ENCODE measurements around the gene PRKAG2.

Gene PRKAG2

DNA sequence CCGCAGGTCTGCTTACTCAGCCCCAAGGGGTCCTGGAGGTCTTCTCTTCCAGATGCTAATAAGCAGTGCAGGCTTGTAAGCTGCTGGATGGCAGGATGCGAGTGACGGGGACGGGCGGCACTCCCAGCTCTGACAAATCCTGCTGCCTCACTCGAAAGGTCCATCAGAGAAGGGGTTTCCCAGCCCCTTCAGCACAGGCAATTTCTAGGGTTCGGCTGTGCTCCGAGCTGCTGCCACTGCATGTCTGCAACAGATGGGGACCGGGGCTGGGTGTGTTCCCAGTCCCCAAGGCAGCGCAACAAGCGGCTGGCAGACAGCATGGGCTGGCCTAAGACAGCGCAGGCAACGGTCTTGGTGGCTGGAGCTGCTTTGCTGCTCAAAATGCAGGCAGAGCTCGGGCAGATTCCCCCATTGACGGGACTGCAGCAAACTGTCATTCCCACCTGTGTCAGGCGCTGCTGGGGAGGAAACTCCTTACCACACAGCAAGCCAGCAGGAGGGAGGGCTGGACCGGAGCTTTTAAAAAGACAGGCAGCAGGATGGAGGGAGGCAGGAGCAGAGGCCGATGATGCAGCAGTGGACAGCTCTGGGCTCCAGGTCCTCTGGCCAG, 62.4 kb downstream of the PRKAG2 start:
- TF ChIP-seq, protein P1, sequence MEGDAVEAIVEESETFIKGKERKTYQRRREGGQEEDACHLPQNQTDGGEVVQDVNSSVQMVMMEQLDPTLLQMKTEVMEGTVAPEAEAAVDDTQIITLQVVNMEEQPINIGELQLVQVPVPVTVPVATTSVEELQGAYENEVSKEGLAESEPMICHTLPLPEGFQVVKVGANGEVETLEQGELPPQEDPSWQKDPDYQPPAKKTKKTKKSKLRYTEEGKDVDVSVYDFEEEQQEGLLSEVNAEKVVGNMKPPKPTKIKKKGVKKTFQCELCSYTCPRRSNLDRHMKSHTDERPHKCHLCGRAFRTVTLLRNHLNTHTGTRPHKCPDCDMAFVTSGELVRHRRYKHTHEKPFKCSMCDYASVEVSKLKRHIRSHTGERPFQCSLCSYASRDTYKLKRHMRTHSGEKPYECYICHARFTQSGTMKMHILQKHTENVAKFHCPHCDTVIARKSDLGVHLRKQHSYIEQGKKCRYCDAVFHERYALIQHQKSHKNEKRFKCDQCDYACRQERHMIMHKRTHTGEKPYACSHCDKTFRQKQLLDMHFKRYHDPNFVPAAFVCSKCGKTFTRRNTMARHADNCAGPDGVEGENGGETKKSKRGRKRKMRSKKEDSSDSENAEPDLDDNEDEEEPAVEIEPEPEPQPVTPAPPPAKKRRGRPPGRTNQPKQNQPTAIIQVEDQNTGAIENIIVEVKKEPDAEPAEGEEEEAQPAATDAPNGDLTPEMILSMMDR (IDR thresholded peaks at IDR 0.05; ENCODE audit: low read depth, low read length): no peak
- H3K4me3 ChIP-seq (replicated peaks in 1 of 2; ENCODE audit: low read depth in 2 of 2, low read length in 2 of 2): no peak overlapping the region
- no peak for DNase-seq (ENCODE audit: low read depth in 2 of 2)

DNA sequence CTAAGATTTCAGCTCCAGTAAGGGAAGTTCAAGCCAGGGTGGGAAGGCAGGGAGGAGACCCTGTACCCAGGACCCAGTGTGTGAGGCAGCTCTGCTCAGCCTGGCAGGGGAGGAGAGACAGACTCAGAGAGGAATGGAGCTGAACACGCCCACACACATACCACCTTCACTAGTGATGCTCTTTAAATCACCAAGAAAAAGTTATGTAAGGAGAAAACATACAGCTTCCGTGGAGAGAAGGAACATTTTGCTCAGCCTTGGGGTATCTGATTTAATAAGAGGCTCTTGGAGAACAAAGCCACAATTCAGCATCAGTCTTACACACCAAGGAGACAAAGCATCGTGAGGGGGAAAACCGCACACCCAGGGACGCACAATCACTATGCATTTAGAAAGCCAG, 62.9 kb downstream of the PRKAG2 start:
- H3K4me3 ChIP-seq (replicated peaks in 1 of 2; ENCODE audit: low read depth in 2 of 2, low read length in 2 of 2): no peak overlapping the region
- TF ChIP-seq, protein P1 (IDR thresholded peaks at IDR 0.05; ENCODE audit: low read depth, low read length): no peak
- no peak for DNase-seq (ENCODE audit: low read depth in 2 of 2)

DNA sequence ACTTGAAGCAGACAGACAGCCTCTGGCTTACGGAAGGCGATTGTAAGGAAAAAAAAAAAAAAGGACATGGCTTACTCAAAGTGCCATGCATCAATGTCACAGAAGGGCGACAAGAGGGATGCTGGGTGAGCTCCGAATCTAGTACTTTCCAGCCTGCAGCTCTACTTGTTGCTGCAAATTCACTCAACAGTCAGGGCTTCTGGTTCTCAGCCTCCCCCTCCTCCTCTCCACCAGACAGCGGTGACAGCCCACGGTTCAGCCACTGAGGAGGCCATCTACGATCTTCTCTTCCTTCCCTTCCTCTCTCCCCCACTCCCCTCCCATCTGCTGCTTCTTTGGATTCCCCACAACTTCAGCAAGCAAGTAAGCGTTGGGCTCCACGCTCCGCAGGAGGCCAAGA, 63.5 kb downstream of the PRKAG2 start:
- no peak for DNase-seq (ENCODE audit: low read depth in 2 of 2)
- TF ChIP-seq, protein P1 (IDR thresholded peaks at IDR 0.05; ENCODE audit: low read depth, low read length): no peak
- no peak overlapping the region for H3K4me3 ChIP-seq (replicated peaks in 1 of 2; ENCODE audit: low read depth in 2 of 2, low read length in 2 of 2)

DNA sequence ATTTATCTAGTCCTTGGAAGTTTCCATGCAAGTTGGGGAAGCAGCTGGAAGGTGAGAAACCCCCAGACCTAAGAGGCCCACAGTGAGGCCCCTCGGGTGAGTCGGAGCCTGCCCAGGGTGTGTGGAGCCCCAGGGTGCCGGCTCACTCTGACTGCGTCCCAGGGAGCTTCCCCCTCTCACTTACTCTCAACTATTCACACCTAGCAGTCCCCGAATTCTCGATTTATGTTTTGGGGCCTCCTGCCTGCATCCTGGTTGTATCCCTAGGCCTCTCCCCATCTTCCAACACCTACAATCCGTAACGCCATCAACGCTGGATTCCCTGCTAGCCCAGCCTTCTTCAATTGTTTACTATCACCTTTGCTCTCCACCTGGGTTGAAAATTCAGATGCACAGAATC, 63.9 kb downstream of the PRKAG2 start:
- TF ChIP-seq, protein P1 (IDR thresholded peaks at IDR 0.05; ENCODE audit: low read depth, low read length): no peak
- no peak overlapping the region for H3K4me3 ChIP-seq (replicated peaks in 1 of 2; ENCODE audit: low read depth in 2 of 2, low read length in 2 of 2)
- no peak for DNase-seq (ENCODE audit: low read depth in 2 of 2)

DNA sequence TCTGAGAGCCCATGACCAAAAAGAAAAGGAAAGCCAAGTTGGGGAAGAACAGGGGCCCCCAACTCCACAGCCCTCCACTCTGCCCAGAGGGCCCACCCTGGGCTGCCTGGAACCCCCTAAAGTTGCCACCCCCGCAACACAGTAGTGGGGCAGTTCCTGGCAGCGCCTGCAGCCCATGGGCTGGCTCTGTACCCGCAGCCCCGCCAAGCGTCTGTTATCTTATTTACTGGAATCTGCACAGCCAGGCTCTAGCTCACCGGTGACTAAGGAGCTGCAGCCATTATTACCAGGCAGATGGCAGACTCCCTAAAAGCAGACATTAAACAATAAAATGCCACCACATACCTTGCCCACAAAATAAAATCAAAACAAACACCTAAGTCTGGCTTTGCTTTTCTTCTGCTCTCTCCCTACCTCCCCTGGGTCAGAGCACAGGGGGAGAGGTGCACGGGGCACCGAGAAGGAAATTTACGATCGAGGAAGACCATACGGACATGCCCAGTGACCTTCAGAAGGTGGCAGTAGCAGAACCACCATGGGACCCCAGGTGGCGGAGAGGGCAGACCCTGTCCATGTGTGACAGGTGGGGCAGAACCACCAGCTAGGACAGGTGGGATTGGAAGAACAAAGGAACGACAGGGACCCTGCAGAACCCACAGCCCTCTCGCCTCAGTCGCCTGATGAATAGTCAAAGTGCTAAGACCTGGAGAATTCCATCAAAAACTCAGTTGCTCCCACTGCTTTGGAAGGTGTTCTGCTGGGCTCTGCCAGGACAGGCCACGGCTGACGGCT, 66.3 kb downstream of the PRKAG2 start:
- TF ChIP-seq, protein P1 (IDR thresholded peaks at IDR 0.05; ENCODE audit: low read depth, low read length): no peak
- no peak for DNase-seq (ENCODE audit: low read depth in 2 of 2)

DNA sequence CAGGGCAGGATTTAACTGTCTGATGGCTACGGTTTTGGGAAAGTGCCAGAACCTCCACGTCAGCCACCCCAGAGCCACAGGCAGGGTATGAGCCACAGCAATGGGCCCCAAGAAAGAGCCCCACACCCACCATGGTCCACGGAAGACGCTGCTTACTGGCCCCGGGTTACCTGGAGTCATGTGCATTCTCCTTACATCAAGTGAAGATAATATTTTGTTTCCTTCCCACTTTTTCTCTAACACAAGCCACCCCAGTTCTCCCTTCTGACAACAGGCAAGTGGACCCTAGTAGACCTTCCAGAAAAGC, 67.1 kb downstream of the PRKAG2 start:
- DNase-seq (ENCODE audit: low read depth in 2 of 2): no peak
- TF ChIP-seq, protein P1 (IDR thresholded peaks at IDR 0.05; ENCODE audit: low read depth, low read length): no peak
- H3K4me3 ChIP-seq (replicated peaks in 1 of 2; ENCODE audit: low read depth in 2 of 2, low read length in 2 of 2): no peak overlapping the region

More for the DNA sequence above, 66.3 kb downstream of the PRKAG2 start:
- H3K4me3 ChIP-seq (replicated peaks in 1 of 2; ENCODE audit: low read depth in 2 of 2, low read length in 2 of 2): no peak overlapping the region
